Body of pancreas (tissue), 4 donors: ENCODE results near the gene ZFHX3.

Source experiments
- CTCF ChIP-seq, 7 experiments: fragments of 450-650 bp in 4 of 7; fragments of 200-600 bp in 3 of 7; sonication (generic) in 3 of 7; IDR thresholded peaks; one replicate each; pipeline ENCODE4 v1.5.1; 2016 to 2019; ENCODE audit warnings: antibody characterized with exemption in 7 of 7
- POLR2A ChIP-seq, 3 donors: fragments of 450-650 bp; IDR thresholded peaks; one replicate each; pipeline ENCODE4 v1.6.1; 2016; ENCODE audit warnings: antibody characterized with exemption in 3 of 3, mild to moderate bottlenecking in 2 of 3

- TF ChIP-seq CTCF (IDR thresholded peaks at IDR 0.05), result no peak
- no peak for TF ChIP-seq POLR2A (IDR thresholded peaks at IDR 0.05)
Observed at GRCh38 chr16:73037845-73038570, 9.9 kb downstream of the ZFHX3 start.
